ENCODE data around the gene ZNF521.

Gene ZNF521

GRCh38 chr18:25019931-25020330 lies 332.0 kb downstream of the ZNF521 start:
- H3K4me3 ChIP-seq (ENCODE audit: low read depth, low read length): no peak overlapping the region
- DNase-seq (ENCODE audit: low read depth): no peak

GRCh38 chr18:25019086-25019860 lies 332.7 kb downstream of the ZNF521 start:
- no peak for DNase-seq (ENCODE audit: low read depth)
- no peak overlapping the region for H3K4me3 ChIP-seq (ENCODE audit: low read depth, low read length)

GRCh38 chr18:25016666-25017065 lies 335.3 kb downstream of the ZNF521 start:
- no peak overlapping the region for H3K4me3 ChIP-seq (ENCODE audit: low read depth, low read length)
- DNase-seq (ENCODE audit: low read depth): no peak

GRCh38 chr18:25016181-25016580 lies 335.8 kb downstream of the ZNF521 start:
- no peak overlapping the region for H3K4me3 ChIP-seq (ENCODE audit: low read depth, low read length)
- no peak for DNase-seq (ENCODE audit: low read depth)

Data from skeletal muscle cell (primary cell).